CD14-positive monocyte (primary cell): ENCODE data around the gene SFXN2. TPM values are rescaled to one million over a fixed set of nuclear protein-coding genes. Genes with fewer than 3 reads are reported as not detected.
"Not testable (repeated sequence)": the region's sequence is repeated elsewhere in the genome, so short reads cannot be mapped to it uniquely, and the experiment has no call there.

ENCODE experiments used
- DNase-seq, 3 donors: peaks; one replicate each; pipeline ENCODE4 v3.0.0-alpha.2; 2011 to 2022
- H2AFZ ChIP-seq: 2 replicates; pipeline ENCODE4 v1.6.0; 2012; ENCODE audit warnings: mild to moderate bottlenecking, low read depth, low read length, inconsistent platforms; ENCODE audit not compliant: insufficient read depth, poor library complexity, severe bottlenecking
- H3K27ac ChIP-seq, 2 donors: 1 replicate in 1 of 2; 2 replicates in 1 of 2; pipeline ENCODE4 v1.5.1; 2012 to 2013; ENCODE audit warnings: low read length in 2 of 2, control low read depth in 1 of 2, inconsistent platforms in 1 of 2, low read depth in 1 of 2, mild to moderate bottlenecking in 1 of 2
- H3K27me3 ChIP-seq, 2 donors: one replicate each; pipeline versions ENCODE4 v1.6.0 to v1.6.1; 2011 to 2013; ENCODE audit warnings: low read length in 2 of 2; ENCODE audit not compliant: control insufficient read depth in 2 of 2, insufficient read depth in 2 of 2
- H3K36me3 ChIP-seq, 2 donors: replicated peaks in 1 of 2; 1 replicate in 1 of 2; 2 replicates in 1 of 2; pipeline versions ENCODE4 v1.5.1 to v1.6.1; 2012 to 2013; ENCODE audit warnings: low read length in 2 of 2, control low read depth in 1 of 2, inconsistent platforms in 1 of 2, mild to moderate bottlenecking in 1 of 2; ENCODE audit not compliant: insufficient read depth in 2 of 2, control insufficient read depth in 1 of 2
- H3K4me1 ChIP-seq, 2 donors: 1 replicate in 1 of 2; 2 replicates in 1 of 2; pipeline versions ENCODE4 v1.5.1 to v1.6.1; 2012 to 2013; ENCODE audit warnings: low read length in 2 of 2, control low read depth in 1 of 2, inconsistent platforms in 1 of 2, mild to moderate bottlenecking in 1 of 2, moderate library complexity in 1 of 2; ENCODE audit not compliant: insufficient read depth in 2 of 2, control insufficient read depth in 1 of 2
- H3K4me2 ChIP-seq: replicated peaks from 2 replicates; pipeline ENCODE3; 2012; ENCODE audit warnings: low read length, moderate library complexity, mild to moderate bottlenecking; ENCODE audit not compliant: poor library complexity, severe bottlenecking; ENCODE audit errors: extremely low read depth
- H3K4me3 ChIP-seq, 3 experiments: fragments of 200-600 bp in 1 of 3; sonication (generic) in 1 of 3; replicated peaks in 1 of 3; 1 replicate in 2 of 3; 2 replicates in 1 of 3; pipeline ENCODE4 v1.5.1; 2011 to 2013; ENCODE audit warnings: low read length in 3 of 3, mild to moderate bottlenecking in 3 of 3, control low read depth in 2 of 3, low read depth in 2 of 3, inconsistent platforms in 1 of 3, moderate library complexity in 1 of 3
- H3K79me2 ChIP-seq: 2 replicates; pipeline ENCODE4 v1.6.0; 2012; ENCODE audit warnings: mild to moderate bottlenecking, control low read depth, inconsistent platforms, low read length, moderate library complexity; ENCODE audit not compliant: insufficient read depth
- H3K9ac ChIP-seq: 2 replicates; pipeline ENCODE4 v1.6.0; 2017; ENCODE audit warnings: low read length, mild to moderate bottlenecking; ENCODE audit not compliant: insufficient read depth, poor library complexity, severe bottlenecking
- H3K9me3 ChIP-seq, 2 donors: replicated peaks in 1 of 2; 1 replicate in 1 of 2; 2 replicates in 1 of 2; pipeline versions ENCODE4 v1.5.1 to v1.6.1; 2012 to 2013; ENCODE audit warnings: low read length in 2 of 2, control low read depth in 1 of 2; ENCODE audit not compliant: control insufficient read depth in 1 of 2, insufficient read depth in 1 of 2
- H4K20me1 ChIP-seq: 2 replicates; pipeline ENCODE4 v1.6.0; 2012; ENCODE audit warnings: mild to moderate bottlenecking, low read length, control low read depth, moderate library complexity; ENCODE audit not compliant: insufficient read depth
- H3K27ac Mint-ChIP-seq, 7 donors: one replicate each; pipeline ENCODE4 v1.8.0; 2020; ENCODE audit warnings: mild to moderate bottlenecking in 7 of 7, mixed read lengths in 7 of 7, moderate library complexity in 6 of 7, inconsistent platforms in 2 of 7
- H3K27me3 Mint-ChIP-seq, 3 donors: one replicate each; pipeline ENCODE4 v1.8.0; 2021 to 2022; ENCODE audit warnings: low read depth in 3 of 3, mild to moderate bottlenecking in 3 of 3, mixed read lengths in 3 of 3, moderate library complexity in 3 of 3, inconsistent platforms in 1 of 3
- H3K36me3 Mint-ChIP-seq, 2 donors: one replicate each; pipeline ENCODE4 v1.8.0; 2020; ENCODE audit warnings: mixed read lengths in 2 of 2, inconsistent platforms in 1 of 2, mild to moderate bottlenecking in 1 of 2
- H3K4me1 Mint-ChIP-seq: one replicate; pipeline ENCODE4 v1.8.0; 2020; ENCODE audit warnings: mild to moderate bottlenecking, mixed read lengths
- H3K4me3 Mint-ChIP-seq, 2 donors: one replicate each; pipeline ENCODE4 v1.8.0; 2020; ENCODE audit warnings: mild to moderate bottlenecking in 2 of 2, mixed read lengths in 2 of 2, moderate library complexity in 1 of 2
- H3K9me3 Mint-ChIP-seq, 7 donors: one replicate each; pipeline ENCODE4 v1.8.0; 2020 to 2022; ENCODE audit warnings: mixed read lengths in 7 of 7, mild to moderate bottlenecking in 6 of 7, moderate library complexity in 6 of 7, inconsistent platforms in 2 of 7
- WGBS: methylation state at CpG from one replicate; pipeline ENCODE4 v1.1.5; 2013; ENCODE audit warnings: missing lambda C conversion rate; ENCODE audit not compliant: insufficient coverage; 5-methylcytosine and 5-hydroxymethylcytosine counted together
- intact Hi-C, 2 donors: fragments of 100-400 bp; cut with micrococcal nuclease; formaldehyde crosslinking; loops; one replicate each; pipeline versions ENCODE4 v1.15.0 to v1.15.1; 2023
- polyA minus RNA-seq: library from RNA; depleted of rRNA, polyadenylated mRNA; stranded (reverse); fragments of >200 nt; gene quantifications from 2 replicates; pipeline ENCODE4 v1.2.3, GENCODE V29; 2012
- polyA plus RNA-seq, 3 donors: library from polyadenylated mRNA; depleted of rRNA in 1 of 3; unstranded in 2 of 3; stranded (reverse) in 1 of 3; fragments of 300-500 nt in 2 of 3; fragments of >200 nt in 1 of 3; fragmentation: Illumina TruSeq in 2 of 3; gene quantifications; 1 replicate in 2 of 3; 2 replicates in 1 of 3; pipeline ENCODE4 v1.2.3, GENCODE V29; 2012 to 2021
- total RNA-seq, 12 experiments: library from RNA in 1 of 12; stranded (reverse) in 1 of 12; fragments of 120-200 nt in 1 of 12; gene quantifications; one replicate each; pipeline ENCODE4 v1.2.4 and lab custom pipeline; 2013 to 2026; ENCODE audit warnings: mixed read lengths in 6 of 12, inconsistent platforms in 1 of 12
- TF ChIP-seq, protein P1 (sequence below): fragments of 200-600 bp; IDR thresholded peaks from one replicate; pipeline ENCODE4 v1.8.0; 2022; ENCODE audit warnings: antibody characterized with exemption, mild to moderate bottlenecking

SFXN2 gene
- total RNA-seq (2013) = 1.2 TPM
- 1 to 10 TPM; 1.3 to 2.0 (median 1.8) TPM for polyA plus RNA-seq
- polyA minus RNA-seq = 0.83 and 3.0 TPM in 2 replicates
- total RNA-seq (lab: John Stamatoyannopoulos, UW) = 0.35 to 2.4 (median 1.5) reads per million in 11 experiments

DNA sequence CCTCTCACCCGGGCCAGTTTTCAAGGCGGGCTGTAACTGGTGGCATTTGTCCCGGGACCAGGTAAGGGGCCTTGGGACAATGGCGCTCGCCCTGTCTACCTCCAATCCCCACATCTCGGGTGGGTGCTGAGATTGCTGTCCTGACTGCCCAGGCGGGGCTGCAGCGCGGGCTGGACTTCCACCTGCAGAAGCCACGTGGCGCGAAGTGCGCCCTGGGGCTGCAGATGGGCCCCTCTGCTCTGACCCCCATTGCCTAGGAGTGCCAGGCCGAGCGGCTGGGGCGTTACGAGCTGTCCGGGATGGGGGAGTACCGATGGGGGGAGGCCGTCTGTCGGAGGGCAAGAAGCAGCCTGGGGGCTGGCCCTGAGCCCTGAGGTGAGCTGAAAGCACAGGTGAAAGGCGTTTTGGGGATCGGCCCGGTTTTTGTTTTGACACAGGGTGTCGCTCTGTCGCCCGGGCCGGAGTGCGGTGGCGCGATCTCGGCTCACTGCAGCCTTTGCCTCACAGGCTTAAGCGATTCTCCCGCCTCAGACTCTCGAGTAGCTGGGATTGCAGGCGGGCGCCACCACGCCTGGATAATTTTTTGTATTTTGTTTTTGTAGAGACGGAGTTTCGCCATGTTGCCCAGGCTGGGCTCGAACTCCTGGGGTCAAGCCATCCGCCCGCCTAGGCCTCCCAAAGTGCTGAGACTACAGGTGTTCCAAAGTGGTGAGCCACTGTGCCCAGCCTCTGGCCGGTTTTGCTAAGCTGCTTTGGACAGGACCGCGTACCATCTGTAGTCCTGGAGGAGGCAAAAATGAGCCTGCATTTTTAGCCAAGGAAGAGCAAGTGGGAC is at the start of gene SFXN2:
Gene SFXN2, plus strand, starts transcription at position 16 of the 835 bp plus-strand sequence. CDS start 12,001 bp downstream, outside the sequence.
- peak within 1 kb of the TSS; percentile 85 for H3K4me2 ChIP-seq
- H3K27ac Mint-ChIP-seq = peak within 1 kb of the TSS; percentile 65 to 94 (median 93)
- 8% methylated on average over 45 of the region's 46 CpGs for WGBS
- H3K79me2 ChIP-seq = peaks cover 43% of the 10 kb centered on the region
- H3K36me3 Mint-ChIP-seq = no peaks in the 10 kb centered on the region
- H3K4me3 Mint-ChIP-seq = peak within 1 kb of the TSS; percentile 98
- peak within 1 kb of the TSS; percentile 79 to 95 for H3K27ac ChIP-seq
- peak within 1 kb of the TSS; percentile 99 for H2AFZ ChIP-seq
- H3K27me3 Mint-ChIP-seq = peaks cover 0 to 3% (median 2%) of the 10 kb centered on the region in 3 donors
- no peaks in the 10 kb centered on the region for H3K27me3 ChIP-seq
- H3K4me3 ChIP-seq = peak within 1 kb of the TSS; percentile 84 to 98 (median 89)
- intact Hi-C loops = loop anchor here in 1 of 2 donors (5.0 kb wide), 1 partner anchor 68 kb away; no protein-coding TSS in a partner anchor
- no peaks in the 10 kb centered on the region for H4K20me1 ChIP-seq
- no peak for DNase-seq
- H3K36me3 ChIP-seq = no peaks in the 10 kb centered on the region
- TF ChIP-seq, protein P1, sequence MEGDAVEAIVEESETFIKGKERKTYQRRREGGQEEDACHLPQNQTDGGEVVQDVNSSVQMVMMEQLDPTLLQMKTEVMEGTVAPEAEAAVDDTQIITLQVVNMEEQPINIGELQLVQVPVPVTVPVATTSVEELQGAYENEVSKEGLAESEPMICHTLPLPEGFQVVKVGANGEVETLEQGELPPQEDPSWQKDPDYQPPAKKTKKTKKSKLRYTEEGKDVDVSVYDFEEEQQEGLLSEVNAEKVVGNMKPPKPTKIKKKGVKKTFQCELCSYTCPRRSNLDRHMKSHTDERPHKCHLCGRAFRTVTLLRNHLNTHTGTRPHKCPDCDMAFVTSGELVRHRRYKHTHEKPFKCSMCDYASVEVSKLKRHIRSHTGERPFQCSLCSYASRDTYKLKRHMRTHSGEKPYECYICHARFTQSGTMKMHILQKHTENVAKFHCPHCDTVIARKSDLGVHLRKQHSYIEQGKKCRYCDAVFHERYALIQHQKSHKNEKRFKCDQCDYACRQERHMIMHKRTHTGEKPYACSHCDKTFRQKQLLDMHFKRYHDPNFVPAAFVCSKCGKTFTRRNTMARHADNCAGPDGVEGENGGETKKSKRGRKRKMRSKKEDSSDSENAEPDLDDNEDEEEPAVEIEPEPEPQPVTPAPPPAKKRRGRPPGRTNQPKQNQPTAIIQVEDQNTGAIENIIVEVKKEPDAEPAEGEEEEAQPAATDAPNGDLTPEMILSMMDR = no peak
- no peaks in the 10 kb centered on the region for H3K9me3 ChIP-seq
- H3K4me1 ChIP-seq = peaks cover 14 to 27% of the 10 kb centered on the region in 2 donors
- peaks cover 29% of the 10 kb centered on the region for H3K4me1 Mint-ChIP-seq
- H3K9me3 Mint-ChIP-seq = peaks cover 0 to 1% (median 0%) of the 10 kb centered on the region in 7 donors
- peak within 1 kb of the TSS; percentile 96 for H3K9ac ChIP-seq

DNA sequence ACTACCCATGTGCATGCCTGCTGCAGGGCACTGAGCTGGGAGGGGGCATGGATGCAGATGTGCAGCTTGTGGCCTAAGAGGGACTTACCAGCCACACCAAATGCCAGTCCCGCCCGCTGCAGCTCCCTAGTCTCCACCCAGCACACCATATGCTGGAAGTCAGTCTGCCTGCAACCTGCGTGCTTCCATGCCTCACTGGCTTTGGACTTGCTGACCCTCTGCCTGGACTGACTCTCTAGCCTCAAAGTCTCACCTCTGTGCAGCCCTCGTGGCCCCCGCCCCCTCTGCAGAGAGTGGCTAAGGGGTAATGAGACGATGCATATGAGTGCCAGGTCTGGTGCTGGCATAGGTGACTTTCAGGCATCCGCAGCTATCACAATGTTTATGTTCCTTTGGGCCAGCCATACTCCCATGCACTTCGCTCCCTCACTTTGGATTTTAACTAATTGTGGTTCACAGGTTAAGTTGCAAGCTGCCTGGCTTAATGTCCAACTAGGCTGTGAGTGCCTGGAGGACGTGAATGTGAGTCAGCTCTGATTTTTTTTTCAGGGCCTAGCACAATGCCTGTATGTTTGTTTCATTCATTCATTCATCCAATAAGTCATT is 48.4 kb upstream of the SFXN2 start:
- Histone ChIP-seq H3K27me3 (no peaks in the 10 kb centered on the region), H3K4me2 (no peak overlapping the region), H3K4me1 (peaks cover 8 to 12% of the 10 kb centered on the region in 2 donors), H3K4me3 (no peak overlapping the region), H4K20me1 (peaks cover 8% of the 10 kb centered on the region), H3K27ac (no peak overlapping the region), H3K79me2 (no peaks in the 10 kb centered on the region), H2AFZ (no peak overlapping the region), H3K9me3 (no peaks in the 10 kb centered on the region), H3K36me3 (no peaks in the 10 kb centered on the region), H3K9ac (no peak overlapping the region)
- H3K36me3 Mint-ChIP-seq = peaks cover 0 to 4% of the 10 kb centered on the region in 2 donors
- H3K27ac Mint-ChIP-seq = peak overlapping the region in 2 of 7 donors; percentile 31 to 68
- peaks cover 4 to 10% (median 6%) of the 10 kb centered on the region in 3 donors for H3K27me3 Mint-ChIP-seq
- no peak overlapping the region for H3K4me3 Mint-ChIP-seq
- no peak for DNase-seq
- TF ChIP-seq, protein P1 = no peak
- no peaks in the 10 kb centered on the region for H3K9me3 Mint-ChIP-seq
- intact Hi-C loops = no loop called here
- WGBS = 98% methylated on average over 8 of the region's 9 CpGs
- peaks cover 27% of the 10 kb centered on the region for H3K4me1 Mint-ChIP-seq

DNA sequence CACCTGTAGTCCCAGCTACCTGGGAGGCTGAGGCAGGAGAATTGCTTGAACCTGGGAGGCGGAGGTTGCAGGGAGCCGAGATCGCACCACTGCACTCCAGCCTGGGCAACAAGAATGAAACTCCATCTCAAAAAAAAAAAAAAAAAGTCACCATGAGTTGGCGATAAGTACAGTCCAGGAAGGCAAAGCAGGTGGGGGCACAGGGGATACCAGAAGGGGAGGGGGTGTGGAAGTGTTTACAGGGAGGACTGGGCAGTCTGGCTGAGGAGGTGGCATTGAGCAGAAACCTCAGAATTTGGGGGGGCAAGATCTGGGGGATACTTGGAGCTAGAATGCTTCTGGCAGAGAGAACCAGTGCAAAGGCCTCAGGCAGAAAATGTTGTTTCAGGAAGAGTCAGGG is 47.0 kb upstream of the SFXN2 start:
- H4K20me1 ChIP-seq, H3K27ac ChIP-seq, H3K4me3 ChIP-seq, H3K9me3 ChIP-seq, H3K36me3 Mint-ChIP-seq, H3K36me3 ChIP-seq, H3K4me3 Mint-ChIP-seq, H3K27me3 ChIP-seq, H3K4me2 ChIP-seq, H3K27me3 Mint-ChIP-seq, intact Hi-C loops, H2AFZ ChIP-seq, H3K9ac ChIP-seq, H3K9me3 Mint-ChIP-seq, DNase-seq, H3K79me2 ChIP-seq: not testable (repeated sequence)
- no CpG with 5 or more reads among the region's 4 CpGs for WGBS
- H3K4me1 ChIP-seq = peaks cover 10 to 14% of the 10 kb centered on the region in 2 donors
- Mint-ChIP-seq H3K27ac (peak overlapping the region in 1 of 7 donors; percentile 18), H3K4me1 (peaks cover 23% of the 10 kb centered on the region)
